Prostate gland (tissue), 2 donors: ENCODE results near the gene ATP1A3.

Experiments used
- CTCF ChIP-seq, 4 experiments: fragments of 200-600 bp in 2 of 4; fragments of 450-650 bp in 2 of 4; sonication (generic) in 2 of 4; IDR thresholded peaks; 1 replicate in 3 of 4; 2 replicates in 1 of 4; pipeline ENCODE4 v1.5.1; 2016 to 2019; ENCODE audit warnings: antibody characterized with exemption in 4 of 4, mild to moderate bottlenecking in 2 of 4, moderate library complexity in 2 of 4
- POLR2A ChIP-seq: fragments of 450-650 bp; IDR thresholded peaks from one replicate; pipeline ENCODE4 v1.6.1; 2016; ENCODE audit warnings: antibody characterized with exemption, mild to moderate bottlenecking
- POLR2AphosphoS5 ChIP-seq: sonication (generic); formaldehyde crosslinking; IDR thresholded peaks from one replicate; pipeline ENCODE4 v1.6.1; 2017; ENCODE audit warnings: antibody characterized with exemption

DNA sequence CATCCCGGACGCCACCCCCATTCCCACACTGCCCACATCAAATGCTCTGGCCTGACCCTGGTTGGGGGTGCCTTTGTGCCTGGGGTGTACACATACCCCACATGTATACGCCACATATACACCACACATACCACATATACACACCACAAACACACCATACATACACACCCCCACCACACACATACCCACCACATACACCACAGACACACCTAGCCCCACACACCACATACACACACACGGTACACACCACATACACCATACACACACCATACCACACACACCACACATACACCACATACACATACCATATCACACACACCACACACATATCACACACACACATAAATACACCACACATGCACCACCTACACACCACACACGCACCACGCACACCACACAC is 75.9 kb downstream of the ATP1A3 start:
- no peak for TF ChIP-seq POLR2A
- no peak for TF ChIP-seq CTCF (IDR thresholded peaks at IDR 0.05)
- TF ChIP-seq POLR2AphosphoS5, result no peak
